GM23338 (cell line): ENCODE data around the gene CASP10. TPM values are rescaled to one million over a fixed set of nuclear protein-coding genes. Genes with fewer than 3 reads are reported as not detected.

Source experiments
- ATAC-seq: fragments of 200-7000 bp; cut with Tn5 transposase; 3 replicates; pipeline ENCODE4 v1.9.1; 2020
- DNase-seq: peaks from one replicate; pipeline ENCODE4 v3.0.0-alpha.2; 2015; ENCODE audit warnings: low spot score
- H2AFZ ChIP-seq: fragments of 200-600 bp; sonication (generic); 2 replicates; pipeline ENCODE4 v1.8.0; 2016; ENCODE audit warnings: antibody characterized with exemption, mild to moderate bottlenecking, moderate library complexity
- H3F3A ChIP-seq: fragments of 200-600 bp; sonication (generic); replicated peaks from 2 replicates; pipeline ENCODE4 v1.8.0; 2017; ENCODE audit warnings: antibody characterized with exemption, mixed run types, low read depth
- H3K27ac ChIP-seq: fragments of 200-600 bp; sonication (generic); 2 replicates; pipeline ENCODE4 v1.6.1; 2016; ENCODE audit warnings: low read depth
- H3K27me3 ChIP-seq: fragments of 200-600 bp; sonication (generic); 2 replicates; pipeline ENCODE4 v1.8.0; 2016; ENCODE audit warnings: mild to moderate bottlenecking, mixed run types, moderate library complexity; ENCODE audit not compliant: insufficient read depth
- H3K36me3 ChIP-seq: fragments of 200-600 bp; sonication (generic); 2 replicates; pipeline ENCODE4 v1.8.0; 2016; ENCODE audit warnings: mild to moderate bottlenecking; ENCODE audit not compliant: insufficient read depth
- H3K4me1 ChIP-seq: fragments of 200-600 bp; sonication (generic); 2 replicates; pipeline ENCODE4 v1.8.0; 2016; ENCODE audit warnings: mild to moderate bottlenecking, moderate library complexity; ENCODE audit not compliant: insufficient read depth
- H3K4me2 ChIP-seq: fragments of 200-600 bp; sonication (generic); 2 replicates; pipeline ENCODE4 v1.7.1; 2017; ENCODE audit warnings: mixed run types
- H3K4me3 ChIP-seq: fragments of 200-600 bp; sonication (generic); 2 replicates; pipeline ENCODE4 v1.6.1; 2016; ENCODE audit warnings: mixed run types
- H3K79me2 ChIP-seq: fragments of 200-600 bp; sonication (generic); replicated peaks from 2 replicates; pipeline ENCODE4 v1.8.0; 2017; ENCODE audit warnings: mild to moderate bottlenecking; ENCODE audit not compliant: insufficient read depth
- H3K9me2 ChIP-seq: fragments of 200-600 bp; sonication (generic); 2 replicates; pipeline ENCODE4 v1.8.0; 2017; ENCODE audit not compliant: insufficient read depth
- H4K20me1 ChIP-seq: fragments of 200-600 bp; sonication (generic); replicated peaks from 2 replicates; pipeline ENCODE4 v1.8.0; 2017; ENCODE audit warnings: mild to moderate bottlenecking; ENCODE audit not compliant: insufficient read depth
- H3K27ac Mint-ChIP-seq: 2 replicates; pipeline ENCODE4 v1.8.0; 2020; ENCODE audit warnings: inconsistent platforms, mild to moderate bottlenecking, moderate library complexity, mixed read lengths
- H3K27me3 Mint-ChIP-seq: 3 replicates; pipeline ENCODE4 v1.8.0; 2022; ENCODE audit warnings: low read depth, mild to moderate bottlenecking, moderate library complexity, mixed read lengths, inconsistent platforms; ENCODE audit not compliant: insufficient read depth, poor library complexity
- H3K36me3 Mint-ChIP-seq: 3 replicates; pipeline ENCODE4 v1.8.0; 2021; ENCODE audit warnings: low read depth, mild to moderate bottlenecking, inconsistent platforms, moderate library complexity, mixed read lengths
- H3K4me1 Mint-ChIP-seq: 3 replicates; pipeline ENCODE4 v1.8.0; 2020; ENCODE audit warnings: mild to moderate bottlenecking, inconsistent platforms, mixed read lengths
- H3K4me3 Mint-ChIP-seq: 3 replicates; pipeline ENCODE4 v1.8.0; 2021; ENCODE audit warnings: moderate library complexity, mild to moderate bottlenecking, inconsistent platforms, mixed read lengths
- H3K9me3 Mint-ChIP-seq: 3 replicates; pipeline ENCODE4 v1.8.0; 2020; ENCODE audit warnings: moderate library complexity, mild to moderate bottlenecking, inconsistent platforms, mixed read lengths
- EZH2 ChIP-seq: fragments of 200-600 bp; sonication (generic); IDR thresholded peaks from one replicate; pipeline ENCODE4 v1.8.0; 2017; ENCODE audit warnings: antibody characterized with exemption, mild to moderate bottlenecking, low read depth; ENCODE audit not compliant: unreplicated experiment
- EZH2phosphoT487 ChIP-seq: fragments of 200-600 bp; sonication (generic); IDR thresholded peaks from one replicate; pipeline ENCODE4 v1.8.1; 2018; ENCODE audit warnings: antibody characterized with exemption; ENCODE audit not compliant: unreplicated experiment
- NANOG ChIP-seq: IDR thresholded peaks from 2 replicates; pipeline ENCODE4 v1.6.1; 2016; ENCODE audit warnings: antibody characterized with exemption, borderline replicate concordance
- ZNF462 ChIP-seq: fragments of 250-450 bp; sonication (Bioruptor Pico); IDR thresholded peaks from 2 replicates; pipeline ENCODE4 v1.5.0; 2020; ENCODE audit warnings: mild to moderate bottlenecking, moderate library complexity
- polyA plus RNA-seq: library from polyadenylated mRNA; unstranded; fragments of >200 nt; fragmentation: Nextera tagmentation; extraction: Ambion mirVana; gene quantifications from 2 replicates; pipeline ENCODE4 v1.2.1, GENCODE V29; 2016
- total RNA-seq: library from RNA; depleted of rRNA; stranded (reverse); fragments of >200 nt; shearing (Covaris generic); gene quantifications from 2 replicates; pipeline ENCODE4 v1.2.3, GENCODE V29; 2014
- TF ChIP-seq, protein P1 (sequence below), 2 experiments: fragments of 200-600 bp in 1 of 2; sonication (generic) in 1 of 2; conservative IDR thresholded peaks; 2 replicates each; pipeline versions ENCODE4 v1.5.1 to v1.6.1; 2016 to 2017; ENCODE audit warnings: antibody characterized with exemption in 2 of 2, low read depth in 2 of 2, mild to moderate bottlenecking in 2 of 2, moderate library complexity in 1 of 2
- TF ChIP-seq, protein P2 (sequence below): IDR thresholded peaks from one replicate; pipeline ENCODE4 v1.6.1; 2018; ENCODE audit warnings: antibody characterized with exemption; ENCODE audit not compliant: unreplicated experiment

CASP10 gene
- total and polyA plus RNA-seq, 2 experiments from 2014 or later = 1.9 to 3.5 TPM

- DNase-seq (no peak), ATAC-seq (no peak)
- H3K4me3 Mint-ChIP-seq = no peak overlapping the region
- H3K9me2 ChIP-seq = no peaks in the 10 kb centered on the region
- no peaks in the 10 kb centered on the region for H3K27me3 ChIP-seq
- no peaks in the 10 kb centered on the region for H3K36me3 ChIP-seq
- no peaks in the 10 kb centered on the region for H4K20me1 ChIP-seq
- H3K4me1 ChIP-seq = no peaks in the 10 kb centered on the region
- peaks cover 6% of the 10 kb centered on the region for H3K27me3 Mint-ChIP-seq
- no peak overlapping the region for H3K27ac ChIP-seq
- no peaks in the 10 kb centered on the region for H3K9me3 Mint-ChIP-seq
- H3K79me2 ChIP-seq = no peaks in the 10 kb centered on the region
- H3K4me3 ChIP-seq = no peak overlapping the region
- no peaks in the 10 kb centered on the region for H3F3A ChIP-seq
- H3K4me2 ChIP-seq = no peak overlapping the region
- H3K4me1 Mint-ChIP-seq = peaks cover 6% of the 10 kb centered on the region; the same call in 2 of the 3 replicates
- peaks cover 6% of the 10 kb centered on the region; the same call in 1 of the 3 replicates for H3K36me3 Mint-ChIP-seq
- no peak overlapping the region for H2AFZ ChIP-seq
- TF ChIP-seq EZH2 = no peak
- no peak for TF ChIP-seq ZNF462 (CRISPR knock-in tag)
- TF ChIP-seq NANOG = no peak
- H3K27ac Mint-ChIP-seq = no peak overlapping the region
Observed at GRCh38 chr2:201185863-201186262, 2.9 kb downstream of the CASP10 start.

DNA sequence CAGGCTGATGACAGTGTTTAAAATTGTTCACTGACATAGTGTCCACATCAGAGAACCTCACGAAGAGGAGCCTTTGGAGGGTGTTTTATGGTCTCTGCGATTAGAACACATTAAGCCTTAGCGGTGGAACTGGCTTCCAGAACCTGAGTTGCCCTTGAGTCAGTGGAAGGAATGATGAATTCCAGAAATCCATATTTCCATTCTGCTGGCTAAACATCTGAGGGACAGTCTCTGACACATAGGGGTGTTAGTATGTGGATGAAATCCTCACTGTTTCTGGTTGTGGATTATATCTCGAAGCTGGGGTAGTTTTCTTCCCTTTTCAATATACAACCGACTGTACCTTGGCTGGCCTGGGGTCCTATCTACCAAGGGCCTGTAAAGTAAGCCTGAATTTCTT is 4.0 kb downstream of the CASP10 start:
- no peaks in the 10 kb centered on the region for H3K9me2 ChIP-seq
- H3K27ac ChIP-seq = no peak overlapping the region
- no peaks in the 10 kb centered on the region for H3K4me1 ChIP-seq
- ATAC-seq (no peak), DNase-seq (no peak)
- H3K36me3 ChIP-seq = no peaks in the 10 kb centered on the region
- no peak overlapping the region for H3K4me3 ChIP-seq
- peaks cover 6% of the 10 kb centered on the region; the same call in 1 of the 3 replicates for H3K36me3 Mint-ChIP-seq
- no peaks in the 10 kb centered on the region for H3K27me3 ChIP-seq
- H4K20me1 ChIP-seq = no peaks in the 10 kb centered on the region
- no peak overlapping the region for H2AFZ ChIP-seq
- H3K27me3 Mint-ChIP-seq = peaks cover 3% of the 10 kb centered on the region
- no peak overlapping the region for H3K4me3 Mint-ChIP-seq
- H3K4me2 ChIP-seq = no peak overlapping the region
- no peak overlapping the region for H3K27ac Mint-ChIP-seq
- peaks cover 6% of the 10 kb centered on the region; the same call in 2 of the 3 replicates for H3K4me1 Mint-ChIP-seq
- H3F3A ChIP-seq = no peaks in the 10 kb centered on the region
- H3K79me2 ChIP-seq = no peaks in the 10 kb centered on the region
- no peaks in the 10 kb centered on the region for H3K9me3 Mint-ChIP-seq
- TF ChIP-seq, protein P1, sequence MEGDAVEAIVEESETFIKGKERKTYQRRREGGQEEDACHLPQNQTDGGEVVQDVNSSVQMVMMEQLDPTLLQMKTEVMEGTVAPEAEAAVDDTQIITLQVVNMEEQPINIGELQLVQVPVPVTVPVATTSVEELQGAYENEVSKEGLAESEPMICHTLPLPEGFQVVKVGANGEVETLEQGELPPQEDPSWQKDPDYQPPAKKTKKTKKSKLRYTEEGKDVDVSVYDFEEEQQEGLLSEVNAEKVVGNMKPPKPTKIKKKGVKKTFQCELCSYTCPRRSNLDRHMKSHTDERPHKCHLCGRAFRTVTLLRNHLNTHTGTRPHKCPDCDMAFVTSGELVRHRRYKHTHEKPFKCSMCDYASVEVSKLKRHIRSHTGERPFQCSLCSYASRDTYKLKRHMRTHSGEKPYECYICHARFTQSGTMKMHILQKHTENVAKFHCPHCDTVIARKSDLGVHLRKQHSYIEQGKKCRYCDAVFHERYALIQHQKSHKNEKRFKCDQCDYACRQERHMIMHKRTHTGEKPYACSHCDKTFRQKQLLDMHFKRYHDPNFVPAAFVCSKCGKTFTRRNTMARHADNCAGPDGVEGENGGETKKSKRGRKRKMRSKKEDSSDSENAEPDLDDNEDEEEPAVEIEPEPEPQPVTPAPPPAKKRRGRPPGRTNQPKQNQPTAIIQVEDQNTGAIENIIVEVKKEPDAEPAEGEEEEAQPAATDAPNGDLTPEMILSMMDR (conservative IDR thresholded peaks at IDR 0.05; ENCODE audit: low read depth in 2 of 2) = no peak
- TF ChIP-seq EZH2phosphoT487 = no peak
- TF ChIP-seq, protein P2, sequence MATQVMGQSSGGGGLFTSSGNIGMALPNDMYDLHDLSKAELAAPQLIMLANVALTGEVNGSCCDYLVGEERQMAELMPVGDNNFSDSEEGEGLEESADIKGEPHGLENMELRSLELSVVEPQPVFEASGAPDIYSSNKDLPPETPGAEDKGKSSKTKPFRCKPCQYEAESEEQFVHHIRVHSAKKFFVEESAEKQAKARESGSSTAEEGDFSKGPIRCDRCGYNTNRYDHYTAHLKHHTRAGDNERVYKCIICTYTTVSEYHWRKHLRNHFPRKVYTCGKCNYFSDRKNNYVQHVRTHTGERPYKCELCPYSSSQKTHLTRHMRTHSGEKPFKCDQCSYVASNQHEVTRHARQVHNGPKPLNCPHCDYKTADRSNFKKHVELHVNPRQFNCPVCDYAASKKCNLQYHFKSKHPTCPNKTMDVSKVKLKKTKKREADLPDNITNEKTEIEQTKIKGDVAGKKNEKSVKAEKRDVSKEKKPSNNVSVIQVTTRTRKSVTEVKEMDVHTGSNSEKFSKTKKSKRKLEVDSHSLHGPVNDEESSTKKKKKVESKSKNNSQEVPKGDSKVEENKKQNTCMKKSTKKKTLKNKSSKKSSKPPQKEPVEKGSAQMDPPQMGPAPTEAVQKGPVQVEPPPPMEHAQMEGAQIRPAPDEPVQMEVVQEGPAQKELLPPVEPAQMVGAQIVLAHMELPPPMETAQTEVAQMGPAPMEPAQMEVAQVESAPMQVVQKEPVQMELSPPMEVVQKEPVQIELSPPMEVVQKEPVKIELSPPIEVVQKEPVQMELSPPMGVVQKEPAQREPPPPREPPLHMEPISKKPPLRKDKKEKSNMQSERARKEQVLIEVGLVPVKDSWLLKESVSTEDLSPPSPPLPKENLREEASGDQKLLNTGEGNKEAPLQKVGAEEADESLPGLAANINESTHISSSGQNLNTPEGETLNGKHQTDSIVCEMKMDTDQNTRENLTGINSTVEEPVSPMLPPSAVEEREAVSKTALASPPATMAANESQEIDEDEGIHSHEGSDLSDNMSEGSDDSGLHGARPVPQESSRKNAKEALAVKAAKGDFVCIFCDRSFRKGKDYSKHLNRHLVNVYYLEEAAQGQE = no peak
